RWPE2 (cell line): ENCODE data around the gene RARB.
A peak's percentile ranks its signal among the peaks of the same experiment; 100 is the strongest.

ENCODE experiments used
- ATAC-seq: fragments of 200-7000 bp; cut with Tn5 transposase; 3 replicates; pipeline ENCODE4 v1.9.1; 2021; ENCODE audit warnings: low read depth
- DNase-seq: peaks from one replicate; pipeline ENCODE4 v3.0.0-alpha.2; 2020; ENCODE audit warnings: low spot score
- H3K27ac ChIP-seq: fragments of 450-650 bp; 2 replicates; pipeline ENCODE4 v1.5.1; 2017; ENCODE audit warnings: mild to moderate bottlenecking; ENCODE audit not compliant: poor library complexity, severe bottlenecking
- H3K27me3 ChIP-seq: fragments of 250-450 bp; sonication (Bioruptor Pico); 2 replicates; pipeline ENCODE4 v1.5.1; 2021; ENCODE audit warnings: mild to moderate bottlenecking, moderate library complexity; ENCODE audit not compliant: insufficient read depth, poor library complexity, severe bottlenecking
- H3K36me3 ChIP-seq: fragments of 250-450 bp; sonication (Bioruptor Pico); 2 replicates; pipeline ENCODE4 v1.5.1; 2020; ENCODE audit warnings: low read depth, mild to moderate bottlenecking, moderate library complexity
- H3K4me1 ChIP-seq: fragments of 250-450 bp; sonication (Bioruptor Pico); 2 replicates; pipeline ENCODE4 v1.5.1; 2021; ENCODE audit warnings: mild to moderate bottlenecking, moderate library complexity; ENCODE audit not compliant: insufficient read depth, poor library complexity, severe bottlenecking
- H3K4me3 ChIP-seq: fragments of 250-450 bp; sonication (Bioruptor Pico); 2 replicates; pipeline ENCODE4 v1.5.1; 2021; ENCODE audit warnings: mild to moderate bottlenecking, moderate library complexity; ENCODE audit not compliant: severe bottlenecking
- H3K9me3 ChIP-seq: fragments of 250-450 bp; sonication (Bioruptor Pico); 2 replicates; pipeline ENCODE4 v1.5.1; 2021; ENCODE audit warnings: mild to moderate bottlenecking, moderate library complexity; ENCODE audit not compliant: severe bottlenecking
- CTCF ChIP-seq: fragments of 450-650 bp; IDR thresholded peaks from one replicate; pipeline ENCODE4 v1.5.1; 2017; ENCODE audit warnings: mild to moderate bottlenecking, moderate library complexity; ENCODE audit not compliant: poor library complexity, severe bottlenecking

Gene RARB

GRCh38 chr3:25441234-25441856, 13.3 kb downstream of the RARB start:
- H3K4me3 ChIP-seq: no peak overlapping the region
- H3K27me3 ChIP-seq: no peaks in the 10 kb centered on the region
- no peaks in the 10 kb centered on the region for H3K4me1 ChIP-seq
- no peak overlapping the region for H3K27ac ChIP-seq
- TF ChIP-seq CTCF: peak; percentile 75
- DNase-seq (no peak), ATAC-seq (no peak)
- H3K36me3 ChIP-seq: no peaks in the 10 kb centered on the region
- H3K9me3 ChIP-seq: no peaks in the 10 kb centered on the region

GRCh38 chr3:25442486-25442885, 14.4 kb downstream of the RARB start:
- DNase-seq (no peak), ATAC-seq (no peak)
- Histone ChIP-seq H3K36me3 (no peaks in the 10 kb centered on the region), H3K27me3 (no peaks in the 10 kb centered on the region), H3K27ac (no peak overlapping the region), H3K4me1 (no peaks in the 10 kb centered on the region), H3K4me3 (no peak overlapping the region), H3K9me3 (no peaks in the 10 kb centered on the region)
- TF ChIP-seq CTCF: no peak

- DNase-seq (no peak), ATAC-seq (no peak)
- Histone ChIP-seq H3K4me1 (no peaks in the 10 kb centered on the region), H3K9me3 (no peaks in the 10 kb centered on the region), H3K4me3 (no peak overlapping the region), H3K27ac (no peak overlapping the region), H3K36me3 (no peaks in the 10 kb centered on the region), H3K27me3 (no peaks in the 10 kb centered on the region)
- TF ChIP-seq CTCF: no peak
Measured at GRCh38 chr3:25444273-25444672, 16.2 kb downstream of the RARB start.

- H3K27me3 ChIP-seq: no peaks in the 10 kb centered on the region
- H3K9me3 ChIP-seq: no peaks in the 10 kb centered on the region
- no peaks in the 10 kb centered on the region for H3K4me1 ChIP-seq
- no peaks in the 10 kb centered on the region for H3K36me3 ChIP-seq
- H3K4me3 ChIP-seq: no peak overlapping the region
- TF ChIP-seq CTCF: no peak
- no peak for DNase-seq
- no peak overlapping the region for H3K27ac ChIP-seq
- no peak for ATAC-seq
Measured at GRCh38 chr3:25445731-25446130, 17.7 kb downstream of the RARB start.

- Histone ChIP-seq H3K36me3 (no peaks in the 10 kb centered on the region), H3K4me3 (no peak overlapping the region), H3K4me1 (no peaks in the 10 kb centered on the region), H3K9me3 (no peaks in the 10 kb centered on the region), H3K27me3 (no peaks in the 10 kb centered on the region), H3K27ac (no peak overlapping the region)
- ATAC-seq (no peak), DNase-seq (no peak)
- TF ChIP-seq CTCF: no peak
Measured at GRCh38 chr3:25447285-25447684, 19.2 kb downstream of the RARB start.
